ENCODE measurements around the gene TM4SF20.

- TF ChIP-seq, protein P1, sequence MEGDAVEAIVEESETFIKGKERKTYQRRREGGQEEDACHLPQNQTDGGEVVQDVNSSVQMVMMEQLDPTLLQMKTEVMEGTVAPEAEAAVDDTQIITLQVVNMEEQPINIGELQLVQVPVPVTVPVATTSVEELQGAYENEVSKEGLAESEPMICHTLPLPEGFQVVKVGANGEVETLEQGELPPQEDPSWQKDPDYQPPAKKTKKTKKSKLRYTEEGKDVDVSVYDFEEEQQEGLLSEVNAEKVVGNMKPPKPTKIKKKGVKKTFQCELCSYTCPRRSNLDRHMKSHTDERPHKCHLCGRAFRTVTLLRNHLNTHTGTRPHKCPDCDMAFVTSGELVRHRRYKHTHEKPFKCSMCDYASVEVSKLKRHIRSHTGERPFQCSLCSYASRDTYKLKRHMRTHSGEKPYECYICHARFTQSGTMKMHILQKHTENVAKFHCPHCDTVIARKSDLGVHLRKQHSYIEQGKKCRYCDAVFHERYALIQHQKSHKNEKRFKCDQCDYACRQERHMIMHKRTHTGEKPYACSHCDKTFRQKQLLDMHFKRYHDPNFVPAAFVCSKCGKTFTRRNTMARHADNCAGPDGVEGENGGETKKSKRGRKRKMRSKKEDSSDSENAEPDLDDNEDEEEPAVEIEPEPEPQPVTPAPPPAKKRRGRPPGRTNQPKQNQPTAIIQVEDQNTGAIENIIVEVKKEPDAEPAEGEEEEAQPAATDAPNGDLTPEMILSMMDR (IDR thresholded peaks at IDR 0.05; ENCODE audit: low read length): no peak
- no peak for TF ChIP-seq EZH2 (IDR thresholded peaks at IDR 0.05; ENCODE audit: borderline replicate concordance, low read length)
Observed at GRCh38 chr2:227360351-227360750, 18.8 kb downstream of the TM4SF20 start.
